CD4-positive, alpha-beta T cell (primary cell): ENCODE measurements around the gene CYP24A1. TPM values are rescaled to one million over a fixed set of nuclear protein-coding genes. Genes with fewer than 3 reads are reported as not detected.

Source experiments
- ATAC-seq: fragments of 200-7000 bp; cut with Tn5 transposase; one replicate; pipeline ENCODE4 v1.10.0; 2022; ENCODE audit warnings: mild to moderate bottlenecking; ENCODE audit not compliant: poor library complexity
- CTCF ChIA-PET: fragments of 350-600 bp; sonication (Branson Sonifier 250); formaldehyde crosslinking; loops from one replicate; lab custom pipeline; 2021; ENCODE audit warnings: antibody characterized with exemption, inconsistent platforms; lab: Charles Lee
- POLR2A ChIA-PET: fragments of 350-600 bp; sonication (Branson Sonifier 250); formaldehyde crosslinking; loops from one replicate; lab custom pipeline; 2021; ENCODE audit warnings: antibody characterized with exemption, inconsistent platforms; lab: Charles Lee
- DNase-seq, 14 experiments: peaks; one replicate each; pipeline ENCODE4 v3.0.0-alpha.2; 2013 to 2020; ENCODE audit warnings: mixed read lengths in 2 of 14
- H3K27ac ChIP-seq, 2 donors: one replicate each; pipeline versions ENCODE4 v1.5.1 to v1.7.0; 2013; ENCODE audit warnings: low read length in 2 of 2, low read depth in 1 of 2, mild to moderate bottlenecking in 1 of 2
- H3K27me3 ChIP-seq, 2 experiments: 1 replicate in 1 of 2; 2 replicates in 1 of 2; pipeline versions ENCODE4 v1.6.1 to v1.7.0; 2013; ENCODE audit warnings: low read length in 2 of 2, control low read depth in 1 of 2, mild to moderate bottlenecking in 1 of 2, moderate library complexity in 1 of 2; ENCODE audit not compliant: insufficient read depth in 2 of 2, control insufficient read depth in 1 of 2
- H3K36me3 ChIP-seq: one replicate; pipeline ENCODE4 v1.6.1; 2013; ENCODE audit warnings: low read length, control low read depth; ENCODE audit not compliant: insufficient read depth
- H3K4me1 ChIP-seq: one replicate; pipeline ENCODE4 v1.6.1; 2013; ENCODE audit warnings: low read length, control low read depth; ENCODE audit not compliant: insufficient read depth
- H3K4me3 ChIP-seq: one replicate; pipeline ENCODE4 v1.5.1; 2013; ENCODE audit warnings: mild to moderate bottlenecking, low read length, moderate library complexity
- H3K9me3 ChIP-seq, 2 experiments: 1 replicate in 1 of 2; 2 replicates in 1 of 2; pipeline versions ENCODE4 v1.6.1 to v1.7.0; 2013; ENCODE audit warnings: low read length in 2 of 2, mild to moderate bottlenecking in 2 of 2, control low read depth in 1 of 2, moderate library complexity in 1 of 2; ENCODE audit not compliant: control insufficient read depth in 1 of 2, insufficient read depth in 1 of 2
- H3K27ac Mint-ChIP-seq: one replicate; pipeline ENCODE4 v1.8.0; 2020; ENCODE audit warnings: mixed read lengths
- H3K27me3 Mint-ChIP-seq: one replicate; pipeline ENCODE4 v1.8.0; 2021; ENCODE audit warnings: mixed read lengths
- H3K36me3 Mint-ChIP-seq: one replicate; pipeline ENCODE4 v1.8.0; 2021; ENCODE audit warnings: low read depth, mixed read lengths
- H3K4me1 Mint-ChIP-seq: one replicate; pipeline ENCODE4 v1.8.0; 2021; ENCODE audit warnings: low read depth, mixed read lengths
- H3K4me3 Mint-ChIP-seq: one replicate; pipeline ENCODE4 v1.8.0; 2020; ENCODE audit warnings: mild to moderate bottlenecking, mixed read lengths
- H3K9me3 Mint-ChIP-seq: one replicate; pipeline ENCODE4 v1.8.0; 2020; ENCODE audit warnings: mixed read lengths
- intact Hi-C, 2 experiments: fragments of 100-400 bp; cut with DNase I in 1 of 2; cut with micrococcal nuclease in 1 of 2; formaldehyde crosslinking; loops; one replicate each; pipeline versions ENCODE4 v1.15.1 to v1.9.0; 2023 to 2025; cut with DNase I, micrococcal nuclease
- total RNA-seq, 174 experiments: library from RNA in 2 of 174; stranded (reverse) in 2 of 174; gene quantifications; one replicate each; pipeline ENCODE4 v1.2.3 and lab custom pipeline; 2021 to 2026
- TF ChIP-seq, protein P1 (sequence below): fragments of 200-600 bp; IDR thresholded peaks from one replicate; pipeline ENCODE4 v1.8.0; 2022; ENCODE audit warnings: antibody characterized with exemption, mild to moderate bottlenecking

CYP24A1 gene
- total RNA-seq, 2 experiments from 2014 or later, result 0.56 to 1.0 TPM

DNA sequence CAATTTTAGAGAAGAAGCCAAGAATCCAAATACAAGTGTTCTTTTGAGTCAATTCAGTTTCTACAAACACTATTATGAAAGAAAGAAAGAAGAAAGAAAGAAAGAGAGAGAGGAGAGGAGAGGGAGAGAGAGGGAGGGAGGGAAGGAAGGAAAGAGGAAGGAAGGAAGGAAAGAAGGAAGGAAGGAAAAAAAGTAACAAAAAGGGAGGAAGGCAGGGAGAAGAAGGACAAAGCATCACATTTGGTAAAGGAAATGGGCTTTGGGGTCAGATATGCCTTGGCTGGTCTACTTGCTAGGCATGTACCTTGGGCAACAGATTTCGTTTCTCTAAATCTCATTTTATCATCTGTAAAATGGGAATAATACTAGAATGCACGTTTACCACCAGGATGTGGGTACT lies 54.0 kb downstream of the CYP24A1 start:
- POLR2A ChIA-PET, result no interaction called here
- Histone ChIP-seq H3K9me3 (no peaks in the 10 kb centered on the region), H3K27me3 (no peaks in the 10 kb centered on the region), H3K4me1 (no peaks in the 10 kb centered on the region), H3K4me3 (no peak overlapping the region), H3K36me3 (no peaks in the 10 kb centered on the region), H3K27ac (no peak overlapping the region)
- no peaks in the 10 kb centered on the region for H3K4me1 Mint-ChIP-seq
- DNase-seq (no peak), ATAC-seq (no peak)
- CTCF ChIA-PET, result no interaction called here
- H3K4me3 Mint-ChIP-seq, result no peak overlapping the region
- TF ChIP-seq, protein P1, sequence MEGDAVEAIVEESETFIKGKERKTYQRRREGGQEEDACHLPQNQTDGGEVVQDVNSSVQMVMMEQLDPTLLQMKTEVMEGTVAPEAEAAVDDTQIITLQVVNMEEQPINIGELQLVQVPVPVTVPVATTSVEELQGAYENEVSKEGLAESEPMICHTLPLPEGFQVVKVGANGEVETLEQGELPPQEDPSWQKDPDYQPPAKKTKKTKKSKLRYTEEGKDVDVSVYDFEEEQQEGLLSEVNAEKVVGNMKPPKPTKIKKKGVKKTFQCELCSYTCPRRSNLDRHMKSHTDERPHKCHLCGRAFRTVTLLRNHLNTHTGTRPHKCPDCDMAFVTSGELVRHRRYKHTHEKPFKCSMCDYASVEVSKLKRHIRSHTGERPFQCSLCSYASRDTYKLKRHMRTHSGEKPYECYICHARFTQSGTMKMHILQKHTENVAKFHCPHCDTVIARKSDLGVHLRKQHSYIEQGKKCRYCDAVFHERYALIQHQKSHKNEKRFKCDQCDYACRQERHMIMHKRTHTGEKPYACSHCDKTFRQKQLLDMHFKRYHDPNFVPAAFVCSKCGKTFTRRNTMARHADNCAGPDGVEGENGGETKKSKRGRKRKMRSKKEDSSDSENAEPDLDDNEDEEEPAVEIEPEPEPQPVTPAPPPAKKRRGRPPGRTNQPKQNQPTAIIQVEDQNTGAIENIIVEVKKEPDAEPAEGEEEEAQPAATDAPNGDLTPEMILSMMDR, result no peak
- H3K36me3 Mint-ChIP-seq, result no peaks in the 10 kb centered on the region
- H3K27ac Mint-ChIP-seq, result no peak overlapping the region
- no peaks in the 10 kb centered on the region for H3K27me3 Mint-ChIP-seq
- intact Hi-C loops, result no loop called here
- no peaks in the 10 kb centered on the region for H3K9me3 Mint-ChIP-seq

DNA sequence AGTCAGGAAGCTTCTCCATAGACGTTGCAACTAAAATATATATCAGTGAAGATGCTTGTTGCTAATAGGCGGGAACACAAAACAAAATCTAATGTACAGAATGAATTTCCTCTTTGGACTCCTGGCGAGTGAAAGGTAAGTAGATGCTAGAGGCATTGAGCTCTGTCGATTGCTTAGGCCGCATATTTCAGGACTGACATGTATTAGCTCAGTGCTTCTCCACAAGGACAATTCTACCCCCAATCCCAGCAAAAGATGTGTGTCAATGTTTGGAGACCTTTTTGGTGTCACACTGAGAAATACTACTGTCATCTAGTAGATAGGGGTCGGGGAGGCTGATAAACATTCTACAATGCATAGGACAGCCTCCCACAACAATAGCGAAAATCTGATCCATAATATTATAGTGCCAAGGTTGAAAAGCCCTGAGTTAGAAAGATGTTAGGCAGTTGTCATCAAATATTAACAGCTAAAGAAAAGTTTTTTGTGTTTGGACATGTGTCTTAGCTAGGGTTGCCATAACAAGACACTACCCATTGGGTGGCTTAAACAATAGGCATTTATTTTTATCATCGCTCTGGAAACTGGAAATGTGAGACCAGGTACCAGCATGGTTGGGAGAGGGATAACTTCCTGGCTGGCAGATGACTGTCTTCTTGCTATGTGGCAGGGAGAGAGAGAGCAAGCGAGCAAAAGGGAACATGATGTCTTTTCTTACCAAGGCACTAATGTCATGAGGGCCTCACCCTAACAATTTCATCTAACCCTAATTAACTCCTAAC lies 55.4 kb downstream of the CYP24A1 start:
- H3K9me3 ChIP-seq, result no peaks in the 10 kb centered on the region
- DNase-seq (no peak), ATAC-seq (no peak)
- H3K27me3 Mint-ChIP-seq, result peaks cover 5% of the 10 kb centered on the region
- H3K36me3 ChIP-seq, result no peaks in the 10 kb centered on the region
- ChIA-PET POLR2A (no interaction called here), CTCF (no interaction called here)
- no peaks in the 10 kb centered on the region for H3K4me1 Mint-ChIP-seq
- intact Hi-C loops, result no loop called here
- TF ChIP-seq, protein P1, result no peak
- H3K4me1 ChIP-seq, result no peaks in the 10 kb centered on the region
- H3K27me3 ChIP-seq, result no peaks in the 10 kb centered on the region
- no peak overlapping the region for H3K4me3 Mint-ChIP-seq
- no peak overlapping the region for H3K27ac Mint-ChIP-seq
- H3K36me3 Mint-ChIP-seq, result no peaks in the 10 kb centered on the region
- H3K4me3 ChIP-seq, result no peak overlapping the region
- no peaks in the 10 kb centered on the region for H3K9me3 Mint-ChIP-seq
- no peak overlapping the region for H3K27ac ChIP-seq

DNA sequence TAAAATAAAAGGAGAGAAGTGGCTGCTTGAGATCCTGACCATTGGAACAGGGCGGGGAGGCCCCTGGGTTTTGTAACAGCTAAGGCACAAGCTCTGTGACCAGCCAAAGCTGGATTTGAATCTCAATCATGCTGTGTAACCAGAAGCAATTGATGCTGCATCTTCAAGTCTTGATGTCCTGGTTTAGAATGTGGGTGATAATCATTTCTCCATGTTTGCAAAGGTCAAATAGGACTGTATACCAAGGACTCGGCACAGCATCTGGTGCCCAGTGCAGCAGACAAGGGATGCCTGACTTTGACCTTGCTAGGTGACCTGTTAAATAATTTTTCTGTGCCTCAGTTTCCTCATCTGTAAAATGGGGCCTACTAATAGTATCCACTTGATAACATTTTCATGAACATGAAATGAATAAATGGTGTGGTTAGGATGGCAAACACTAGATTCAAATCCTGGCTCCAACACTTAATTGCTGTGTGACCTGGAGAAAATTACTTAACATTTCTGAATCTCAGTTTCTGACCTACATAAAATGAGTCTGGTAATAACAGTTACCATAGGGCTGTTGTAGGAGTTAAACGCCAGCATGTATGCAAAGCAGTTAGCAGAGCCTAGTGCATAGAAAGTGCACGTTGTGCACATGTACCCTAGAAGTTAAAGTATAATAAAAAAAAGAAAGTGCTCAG lies 57.1 kb downstream of the CYP24A1 start:
- Mint-ChIP-seq H3K27ac (no peak overlapping the region), H3K27me3 (peaks cover 11% of the 10 kb centered on the region), H3K4me1 (no peaks in the 10 kb centered on the region), H3K36me3 (no peaks in the 10 kb centered on the region), H3K4me3 (no peak overlapping the region), H3K9me3 (no peaks in the 10 kb centered on the region)
- ChIA-PET CTCF (no interaction called here), POLR2A (no interaction called here)
- Histone ChIP-seq H3K9me3 (no peaks in the 10 kb centered on the region), H3K4me1 (no peaks in the 10 kb centered on the region), H3K4me3 (no peak overlapping the region), H3K36me3 (no peaks in the 10 kb centered on the region), H3K27ac (no peak overlapping the region), H3K27me3 (peaks cover 0 to under 1% of the 10 kb centered on the region in 2 experiments)
- intact Hi-C loops, result no loop called here
- ATAC-seq, result no peak
- no peak for DNase-seq
- TF ChIP-seq, protein P1, result no peak
